Small intestine (tissue), 16 donors: ENCODE results near the gene MINDY2. TPM values are rescaled to one million over a fixed set of nuclear protein-coding genes. Genes with fewer than 3 reads are reported as not detected.

Experiments
- DNase-seq, 2 donors: peaks; one replicate each; pipeline versions ENCODE4 v3.0.0 to v3.0.0-alpha.2; 2013
- FAIRE-seq: peaks from 2 replicates; lab custom pipeline; 2012; peaks lifted over from hg19 to GRCh38; lab: Jason Lieb, UNC
- H3K27ac ChIP-seq, 3 donors: one replicate each; pipeline ENCODE4 v1.5.1; 2013; ENCODE audit warnings: low read length in 2 of 3, mild to moderate bottlenecking in 2 of 3, control low read depth in 1 of 3, inconsistent platforms in 1 of 3, low read depth in 1 of 3, moderate library complexity in 1 of 3
- H3K27me3 ChIP-seq, 3 donors: one replicate each; pipeline ENCODE4 v1.6.1; 2013; ENCODE audit warnings: low read length in 3 of 3, inconsistent platforms in 1 of 3; ENCODE audit not compliant: control insufficient read depth in 3 of 3, insufficient read depth in 3 of 3
- H3K36me3 ChIP-seq, 3 donors: one replicate each; pipeline ENCODE4 v1.6.1; 2013; ENCODE audit warnings: low read length in 3 of 3, inconsistent platforms in 1 of 3, low read depth in 1 of 3, mild to moderate bottlenecking in 1 of 3, moderate library complexity in 1 of 3; ENCODE audit not compliant: control insufficient read depth in 3 of 3, insufficient read depth in 2 of 3
- H3K4me1 ChIP-seq, 3 donors: one replicate each; pipeline ENCODE4 v1.6.1; 2013; ENCODE audit warnings: low read length in 2 of 3, inconsistent platforms in 1 of 3, low read depth in 1 of 3, mild to moderate bottlenecking in 1 of 3, moderate library complexity in 1 of 3; ENCODE audit not compliant: control insufficient read depth in 3 of 3, insufficient read depth in 2 of 3
- H3K4me3 ChIP-seq, 3 donors: one replicate each; pipeline ENCODE4 v1.5.1; 2013; ENCODE audit warnings: low read length in 3 of 3, control low read depth in 1 of 3, inconsistent platforms in 1 of 3, low read depth in 1 of 3, mild to moderate bottlenecking in 1 of 3, moderate library complexity in 1 of 3
- H3K9me3 ChIP-seq, 2 donors: one replicate each; pipeline ENCODE4 v1.6.1; 2013; ENCODE audit warnings: low read depth in 1 of 2, low read length in 1 of 2; ENCODE audit not compliant: control insufficient read depth in 2 of 2, insufficient read depth in 1 of 2
- WGBS, 3 donors: extraction: QIAGEN DNeasy Blood & Tissue Kit; methylation state at CpG; one replicate each; pipeline ENCODE4 v1.1.7; 2013; 5-methylcytosine and 5-hydroxymethylcytosine counted together
- long read RNA-seq, 10 donors: transcript quantifications; one replicate each; lab custom pipeline, GENCODE V29; 2026
- polyA plus RNA-seq, 4 donors: library from polyadenylated mRNA; stranded (reverse) in 3 of 4; unstranded in 1 of 4; fragments of 200-250 nt in 3 of 4; fragments of 120-200 nt in 1 of 4; gene quantifications; one replicate each; pipeline versions ENCODE4 v1.2.1 to v1.2.3, GENCODE V29; 2013
- donor health status: healthy with polysubstance abuse.
- donor health status: control.
- donor health status: control.
- donor health status: Bipolar disorder and iron deficiency.
- donor health status: healthy.

MINDY2 gene, protein sequence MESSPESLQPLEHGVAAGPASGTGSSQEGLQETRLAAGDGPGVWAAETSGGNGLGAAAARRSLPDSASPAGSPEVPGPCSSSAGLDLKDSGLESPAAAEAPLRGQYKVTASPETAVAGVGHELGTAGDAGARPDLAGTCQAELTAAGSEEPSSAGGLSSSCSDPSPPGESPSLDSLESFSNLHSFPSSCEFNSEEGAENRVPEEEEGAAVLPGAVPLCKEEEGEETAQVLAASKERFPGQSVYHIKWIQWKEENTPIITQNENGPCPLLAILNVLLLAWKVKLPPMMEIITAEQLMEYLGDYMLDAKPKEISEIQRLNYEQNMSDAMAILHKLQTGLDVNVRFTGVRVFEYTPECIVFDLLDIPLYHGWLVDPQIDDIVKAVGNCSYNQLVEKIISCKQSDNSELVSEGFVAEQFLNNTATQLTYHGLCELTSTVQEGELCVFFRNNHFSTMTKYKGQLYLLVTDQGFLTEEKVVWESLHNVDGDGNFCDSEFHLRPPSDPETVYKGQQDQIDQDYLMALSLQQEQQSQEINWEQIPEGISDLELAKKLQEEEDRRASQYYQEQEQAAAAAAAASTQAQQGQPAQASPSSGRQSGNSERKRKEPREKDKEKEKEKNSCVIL
- 1 to 10 TPM; 1.6 to 9.7 (median 3.0) TPM for polyA plus RNA-seq
- long read RNA-seq, donor 1 = 0 reads
- long read RNA-seq, donor 2, full-length matches to known transcripts = 1 of 1 reads
- long read RNA-seq, donor 2, partial matches to known transcripts = 0 of 1 reads
- long read RNA-seq, donor 2, other reads (novel, unspliced or antisense) = 0 of 1 reads
- long read RNA-seq, donor 3, full-length matches to known transcripts = 1 of 10 reads
- long read RNA-seq, donor 3, partial matches to known transcripts = 9 of 10 reads
- long read RNA-seq, donor 3, other reads (novel, unspliced or antisense) = 0 of 10 reads
- long read RNA-seq, donor 4 = 0 reads
- long read RNA-seq, donor 5 = 0 reads
- long read RNA-seq, donor 6, full-length matches to known transcripts = 2 of 2 reads
- long read RNA-seq, donor 6, partial matches to known transcripts = 0 of 2 reads
- long read RNA-seq, donor 6, other reads (novel, unspliced or antisense) = 0 of 2 reads
- long read RNA-seq, donor 7, full-length matches to known transcripts = 4 of 4 reads
- long read RNA-seq, donor 7, partial matches to known transcripts = 0 of 4 reads
- long read RNA-seq, donor 7, other reads (novel, unspliced or antisense) = 0 of 4 reads
- long read RNA-seq, donor 8, full-length matches to known transcripts = 1 of 1 reads
- long read RNA-seq, donor 8, partial matches to known transcripts = 0 of 1 reads
- long read RNA-seq, donor 8, other reads (novel, unspliced or antisense) = 0 of 1 reads
- long read RNA-seq, donor 9, full-length matches to known transcripts = 2 of 2 reads
- long read RNA-seq, donor 9, partial matches to known transcripts = 0 of 2 reads
- long read RNA-seq, donor 9, other reads (novel, unspliced or antisense) = 0 of 2 reads
- long read RNA-seq, donor 10, full-length matches to known transcripts = 10 of 10 reads
- long read RNA-seq, donor 10, partial matches to known transcripts = 0 of 10 reads
- long read RNA-seq, donor 10, other reads (novel, unspliced or antisense) = 0 of 10 reads

DNA sequence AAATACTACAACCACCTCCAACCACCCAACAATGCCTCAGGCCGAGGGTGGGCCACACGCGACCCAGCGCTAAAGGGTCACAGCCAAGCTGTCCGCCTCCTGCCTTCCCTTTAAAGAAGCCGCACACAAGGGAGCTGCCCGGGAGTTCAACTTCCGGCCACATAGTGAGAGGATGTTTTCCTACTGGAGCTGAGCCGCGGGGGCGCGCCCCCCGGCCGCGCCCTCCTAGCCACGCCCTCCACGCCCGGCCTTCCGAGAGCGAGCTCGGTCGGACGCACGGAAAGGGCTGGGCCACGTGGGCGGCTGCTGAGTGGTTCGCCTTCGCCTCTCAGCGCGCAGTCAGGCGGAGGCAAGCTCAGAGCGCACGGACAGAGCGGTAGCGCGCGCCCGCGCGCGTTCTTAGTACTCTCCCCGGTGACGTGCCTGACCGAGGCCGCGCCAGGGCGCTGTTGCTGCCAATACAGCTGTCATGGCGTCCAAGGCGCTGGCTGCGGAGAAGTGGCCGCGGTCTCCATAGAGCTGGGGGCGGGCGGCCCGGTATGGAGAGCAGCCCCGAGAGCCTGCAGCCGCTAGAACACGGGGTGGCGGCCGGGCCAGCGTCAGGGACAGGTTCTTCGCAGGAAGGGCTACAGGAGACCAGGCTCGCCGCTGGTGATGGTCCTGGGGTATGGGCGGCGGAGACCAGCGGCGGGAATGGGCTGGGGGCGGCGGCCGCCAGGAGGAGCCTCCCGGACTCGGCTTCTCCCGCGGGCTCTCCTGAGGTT lies at the start of gene MINDY2:
TSS of gene MINDY2 (plus strand) at position 446 of the 764 bp plus-strand sequence. CDS start at position 540, 94 bp downstream.
- 0 to 1% (median 0%) methylated on average over 57 to 75 of the region's 75 CpGs for WGBS, 3 donors
- Histone ChIP-seq H3K4me1 (peaks cover 0 to 9% (median 6%) of the 10 kb centered on the region in 3 donors), H3K27me3 (no peaks in the 10 kb centered on the region), H3K36me3 (no peaks in the 10 kb centered on the region), H3K9me3 (no peaks in the 10 kb centered on the region), H3K4me3 (peak within 1 kb of the TSS; percentile 79 to 94 (median 91)), H3K27ac (peak within 1 kb of the TSS; percentile 95 to 100 (median 99))
- DNase-seq = peak; percentile 99 to 100
- no peak for FAIRE-seq

DNA sequence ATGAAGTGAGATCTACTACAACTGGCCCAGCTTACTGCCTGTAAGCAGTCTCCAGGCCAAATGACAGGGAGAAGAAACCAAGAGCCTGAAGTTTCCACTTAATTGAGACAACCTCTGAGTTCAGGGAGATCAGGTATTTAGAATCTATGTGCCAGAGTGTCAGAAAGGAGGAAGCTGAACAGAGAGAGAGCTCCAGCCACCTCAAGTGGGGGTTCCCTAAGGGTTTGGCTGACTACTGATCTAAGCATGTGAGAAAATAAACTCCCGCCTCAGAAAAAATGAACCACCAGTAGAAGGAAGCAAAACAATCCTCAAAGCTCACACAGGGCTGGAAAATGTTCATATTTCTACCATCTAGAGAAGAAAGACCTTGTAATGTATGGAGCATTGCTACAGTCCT lies 46.6 kb upstream of the MINDY2 start:
- Histone ChIP-seq H3K36me3 (peaks cover 0 to under 1% (median 0%) of the 10 kb centered on the region in 3 donors), H3K4me3 (no peak overlapping the region), H3K9me3 (no peaks in the 10 kb centered on the region), H3K27ac (no peak overlapping the region), H3K4me1 (peaks cover 0 to 2% (median 0%) of the 10 kb centered on the region in 3 donors), H3K27me3 (no peaks in the 10 kb centered on the region)
- FAIRE-seq (no peak), DNase-seq (no peak)
- 71 to 90% (median 75%) methylated on average over 1 of the region's 1 CpG for WGBS, 3 donors

DNA sequence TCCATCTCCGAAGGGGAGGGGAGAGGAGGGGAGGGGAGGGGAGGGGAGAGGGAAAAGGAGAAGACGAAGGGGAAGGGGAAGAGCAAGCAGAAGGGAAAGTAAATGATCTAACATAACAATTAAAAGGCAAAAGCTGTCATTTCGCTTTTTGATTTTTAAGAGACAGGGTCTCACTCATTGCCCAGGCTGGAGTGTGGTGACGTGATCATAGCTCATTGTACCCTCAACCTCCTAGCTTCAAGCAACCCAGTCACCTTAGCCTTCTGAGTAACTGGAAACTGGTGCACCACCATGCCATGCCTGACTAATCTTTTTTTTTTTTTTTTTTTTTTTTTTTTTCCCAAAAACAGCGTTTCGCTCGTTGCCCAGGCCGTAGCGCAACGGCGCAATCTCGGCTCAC lies 44.2 kb upstream of the MINDY2 start:
- Histone ChIP-seq H3K27me3 (no peaks in the 10 kb centered on the region), H3K4me1 (peaks cover 0 to 4% (median 0%) of the 10 kb centered on the region in 3 donors), H3K4me3 (no peak overlapping the region), H3K27ac (no peak overlapping the region), H3K9me3 (no peaks in the 10 kb centered on the region), H3K36me3 (peaks cover 0 to 2% (median 0%) of the 10 kb centered on the region in 3 donors)
- DNase-seq = no peak
- no peak for FAIRE-seq
- WGBS, 3 donors = 93 to 98% (median 94%) methylated on average over 12 of the region's 12 CpGs

DNA sequence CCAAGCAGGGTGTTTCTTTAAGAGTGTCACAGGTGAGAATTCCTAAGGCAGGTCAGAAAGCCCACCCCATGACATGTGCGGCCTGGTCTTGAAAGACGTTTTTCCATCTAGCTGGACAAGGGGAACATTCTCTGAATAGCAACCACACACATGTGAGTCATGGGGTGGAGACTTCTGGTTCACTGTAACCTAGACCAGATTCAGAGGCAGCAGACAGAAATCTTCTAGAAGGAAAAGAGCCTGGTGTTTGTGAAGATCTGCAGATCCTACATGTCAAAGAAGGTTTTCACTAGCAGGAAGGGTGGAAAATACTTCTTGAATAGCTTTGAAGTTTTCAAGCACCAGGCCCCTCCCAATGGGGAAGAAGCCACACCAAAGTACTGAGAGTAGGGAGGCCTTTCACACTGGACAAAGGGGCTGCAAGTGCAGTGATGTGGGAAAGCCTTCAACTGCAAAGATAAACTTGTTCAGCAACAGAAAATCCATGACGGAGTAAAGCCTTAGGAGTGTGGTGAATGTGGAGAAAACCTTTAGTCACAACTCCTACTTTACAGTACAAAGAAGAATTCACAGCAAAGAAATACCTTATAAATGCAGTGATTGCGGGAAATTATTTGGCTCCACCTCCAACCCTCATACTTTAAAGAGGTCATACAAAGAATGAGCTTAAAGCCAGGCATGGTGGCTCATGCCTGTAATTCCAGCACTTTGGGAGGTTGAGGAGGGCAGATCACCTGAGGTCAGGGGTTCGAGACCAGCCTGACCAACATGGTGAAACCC lies 39.2 kb upstream of the MINDY2 start:
- Histone ChIP-seq H3K36me3 (peaks cover 0 to 2% (median 0%) of the 10 kb centered on the region in 3 donors), H3K27me3 (no peaks in the 10 kb centered on the region), H3K4me1 (peaks cover 2 to 5% (median 3%) of the 10 kb centered on the region in 3 donors), H3K27ac (no peak overlapping the region), H3K4me3 (no peak overlapping the region), H3K9me3 (no peaks in the 10 kb centered on the region)
- no peak for FAIRE-seq
- no peak for DNase-seq
- WGBS, 3 donors = 81 to 91% (median 89%) methylated on average over 5 of the region's 5 CpGs

DNA sequence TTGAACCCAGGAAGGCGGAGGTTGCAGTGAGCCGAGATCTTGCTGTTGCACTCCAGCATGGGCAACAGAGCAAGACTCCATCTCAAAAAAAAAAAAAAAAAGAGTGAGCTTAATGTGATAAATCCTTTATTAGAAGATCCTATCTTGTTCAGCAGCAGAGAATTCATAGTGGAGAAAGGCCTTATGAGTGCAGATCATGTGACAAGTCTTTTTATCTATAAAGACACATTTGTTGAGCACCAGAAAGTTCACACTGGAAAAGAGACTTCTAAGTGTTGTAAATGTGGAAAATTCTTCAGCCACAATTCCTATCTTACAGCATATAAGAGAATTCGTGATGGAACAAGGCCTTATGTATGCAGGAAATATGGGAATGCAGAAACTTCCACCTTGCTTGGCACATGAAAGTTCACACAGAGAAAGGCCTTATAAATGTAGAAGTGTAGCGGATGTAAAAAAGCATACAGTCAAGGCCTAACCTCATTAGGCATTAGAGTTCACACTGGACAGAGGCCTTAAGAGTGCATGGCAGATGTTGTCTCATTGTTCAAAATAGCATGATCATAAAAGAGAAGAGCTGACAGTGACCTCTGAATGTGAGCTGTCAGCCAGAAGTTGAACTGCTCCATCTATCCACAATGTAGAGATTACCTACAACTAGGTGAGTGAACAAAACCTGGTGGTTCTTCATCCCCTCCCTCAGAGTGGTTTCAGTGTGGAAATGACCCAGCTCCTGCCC lies 38.3 kb upstream of the MINDY2 start:
- Histone ChIP-seq H3K4me1 (peaks cover 2 to 5% (median 3%) of the 10 kb centered on the region in 3 donors), H3K27ac (no peak overlapping the region), H3K9me3 (no peaks in the 10 kb centered on the region), H3K36me3 (peaks cover 0 to 2% (median 0%) of the 10 kb centered on the region in 3 donors), H3K27me3 (no peaks in the 10 kb centered on the region), H3K4me3 (no peak overlapping the region)
- FAIRE-seq (no peak), DNase-seq (no peak)
- WGBS, 3 donors = 95 to 97% (median 96%) methylated on average over 4 of the region's 4 CpGs

DNA sequence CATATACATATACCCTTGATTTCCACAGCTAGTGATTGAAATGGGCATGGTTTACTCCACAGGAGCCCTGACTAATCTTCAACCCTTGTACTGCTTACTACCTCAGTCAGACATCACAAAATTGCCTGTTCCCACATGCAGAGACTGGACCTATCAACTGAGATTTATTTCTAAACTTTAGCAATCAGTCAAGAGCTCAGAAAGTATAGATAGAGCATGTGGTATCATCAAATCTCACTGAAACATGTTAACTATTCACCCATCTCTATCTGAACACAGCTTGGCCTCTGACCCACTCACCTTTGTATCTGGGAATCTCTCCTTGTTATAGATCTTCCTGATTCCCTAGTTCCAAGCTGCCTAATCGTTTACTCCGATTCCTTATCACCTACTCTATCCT lies 36.2 kb upstream of the MINDY2 start:
- H3K4me1 ChIP-seq = peaks cover 3 to 5% (median 5%) of the 10 kb centered on the region in 3 donors
- WGBS, 3 donors = 11 to 47% (median 26%) methylated on average over 2 of the region's 2 CpGs
- FAIRE-seq (no peak), DNase-seq (peak in 1 of 2 donors; percentile 37)
- no peaks in the 10 kb centered on the region for H3K27me3 ChIP-seq
- no peaks in the 10 kb centered on the region for H3K9me3 ChIP-seq
- no peak overlapping the region for H3K27ac ChIP-seq
- no peak overlapping the region for H3K4me3 ChIP-seq
- H3K36me3 ChIP-seq = no peaks in the 10 kb centered on the region
